ENCODE measurements around the gene NOS1. TPM values are rescaled to one million over a fixed set of nuclear protein-coding genes. Genes with fewer than 3 reads are reported as not detected.

The NOS1 gene
- polyA plus RNA-seq, 1 donor from 2014 or later, result not detected

- no peak overlapping the region for H3K4me2 ChIP-seq (ENCODE audit: low read length)
- H3K27me3 ChIP-seq (ENCODE audit: insufficient read depth, low read depth, low read length), result no peaks in the 10 kb centered on the region
- no peak overlapping the region for H3K4me3 ChIP-seq (ENCODE audit: low read length)
- TF ChIP-seq CTCF (IDR thresholded peaks at IDR 0.05; ENCODE audit: poor library complexity, severe bottlenecking) (no peak), MXI1 (conservative IDR thresholded peaks at IDR 0.05; ENCODE audit: poor library complexity, severe bottlenecking) (no peak), TAF1 (IDR thresholded peaks at IDR 0.05; ENCODE audit: low read depth) (no peak), EP300 (conservative IDR thresholded peaks at IDR 0.05; ENCODE audit: poor library complexity, severe bottlenecking) (no peak), POLR2AphosphoS5 (IDR thresholded peaks at IDR 0.05) (no peak), EZH2 (IDR thresholded peaks at IDR 0.05; ENCODE audit: borderline replicate concordance, insufficient read depth, low read length, poor library complexity, severe bottlenecking) (no peak), RAD21 (conservative IDR thresholded peaks at IDR 0.05) (no peak), REST (IDR thresholded peaks at IDR 0.05; ENCODE audit: borderline replicate concordance) (no peak), SMC3 (conservative IDR thresholded peaks at IDR 0.05; ENCODE audit: poor library complexity) (no peak)
- H3K9me2 ChIP-seq (ENCODE audit: insufficient read depth, low read length), result no peaks in the 10 kb centered on the region
- H4K20me1 ChIP-seq (ENCODE audit: insufficient read depth), result no peaks in the 10 kb centered on the region
- H3K27ac ChIP-seq (ENCODE audit: low read length), result no peak overlapping the region
- no peaks in the 10 kb centered on the region for H3K36me3 ChIP-seq (ENCODE audit: insufficient read depth, low read length)
- H3K9me3 ChIP-seq (ENCODE audit: low read length), result no peaks in the 10 kb centered on the region
- no peak overlapping the region for H3K9ac ChIP-seq (ENCODE audit: low read length)
- no peaks in the 10 kb centered on the region for H3F3A ChIP-seq (ENCODE audit: insufficient read depth, low read length, poor library complexity, severe bottlenecking)
- no peak overlapping the region for H2AFZ ChIP-seq (ENCODE audit: low read depth, low read length)
- H3K79me2 ChIP-seq (replicated peaks; ENCODE audit: insufficient read depth, low read length), result no peaks in the 10 kb centered on the region
These were observed 18.1 kb downstream of the NOS1 start for GRCh38 chr12:117343296-117343695.

- H3F3A ChIP-seq (ENCODE audit: insufficient read depth, low read length, poor library complexity, severe bottlenecking), result no peaks in the 10 kb centered on the region
- H3K9me2 ChIP-seq (ENCODE audit: insufficient read depth, low read length), result no peaks in the 10 kb centered on the region
- H3K4me3 ChIP-seq (ENCODE audit: low read length), result no peak overlapping the region
- H3K9ac ChIP-seq (ENCODE audit: low read length), result no peak overlapping the region
- no peaks in the 10 kb centered on the region for H3K79me2 ChIP-seq (replicated peaks; ENCODE audit: insufficient read depth, low read length)
- no peak overlapping the region for H3K4me2 ChIP-seq (ENCODE audit: low read length)
- no peaks in the 10 kb centered on the region for H3K9me3 ChIP-seq (ENCODE audit: low read length)
- H3K36me3 ChIP-seq (ENCODE audit: insufficient read depth, low read length), result no peaks in the 10 kb centered on the region
- TF ChIP-seq RAD21 (conservative IDR thresholded peaks at IDR 0.05), result no peak
- TF ChIP-seq EZH2 (IDR thresholded peaks at IDR 0.05; ENCODE audit: borderline replicate concordance, insufficient read depth, low read length, poor library complexity, severe bottlenecking), result no peak
- no peak for TF ChIP-seq REST (IDR thresholded peaks at IDR 0.05; ENCODE audit: borderline replicate concordance)
- no peak for TF ChIP-seq POLR2AphosphoS5 (IDR thresholded peaks at IDR 0.05)
- TF ChIP-seq EP300 (conservative IDR thresholded peaks at IDR 0.05; ENCODE audit: poor library complexity, severe bottlenecking), result no peak
- no peak for TF ChIP-seq CTCF (IDR thresholded peaks at IDR 0.05; ENCODE audit: poor library complexity, severe bottlenecking)
- TF ChIP-seq TAF1 (IDR thresholded peaks at IDR 0.05; ENCODE audit: low read depth), result no peak
- TF ChIP-seq MXI1 (conservative IDR thresholded peaks at IDR 0.05; ENCODE audit: poor library complexity, severe bottlenecking), result no peak
- TF ChIP-seq SMC3 (conservative IDR thresholded peaks at IDR 0.05; ENCODE audit: poor library complexity), result no peak
- H2AFZ ChIP-seq (ENCODE audit: low read depth, low read length), result no peak overlapping the region
- H3K27me3 ChIP-seq (ENCODE audit: insufficient read depth, low read depth, low read length), result no peaks in the 10 kb centered on the region
- no peak overlapping the region for H3K27ac ChIP-seq (ENCODE audit: low read length)
- no peaks in the 10 kb centered on the region for H4K20me1 ChIP-seq (ENCODE audit: insufficient read depth)
These were observed 18.7 kb downstream of the NOS1 start for GRCh38 chr12:117342682-117343081.
